Measurements from ENCODE around the gene MUSTN1. TPM values are rescaled to one million over a fixed set of nuclear protein-coding genes. Genes with fewer than 3 reads are reported as not detected.

The MUSTN1 gene
- polyA plus RNA-seq, 1 experiment, result not detected

- DNase-seq (ENCODE audit: low read depth), result no peak
Measured at GRCh38 chr3:52836986-52837385, 2.2 kb upstream of the MUSTN1 start.

GRCh38 chr3:52836471-52836845 is 1.6 kb upstream of the MUSTN1 start:
- Histone ChIP-seq H3K4me3 (ENCODE audit: low read depth, low read length) (no peak overlapping the region), H3K36me3 (ENCODE audit: control insufficient read depth, insufficient read depth, low read length) (peaks cover 7% of the 10 kb centered on the region), H3K27me3 (ENCODE audit: control insufficient read depth, insufficient read depth, low read length) (no peaks in the 10 kb centered on the region)
- no peak for DNase-seq (ENCODE audit: low read depth)
- POLR2A ChIA-PET, result interaction anchor here (0.6 kb wide), 1 partner anchor 12 kb away, joined by 3 read pairs; no protein-coding TSS in a partner anchor
- TF ChIP-seq CTCF (IDR thresholded peaks at IDR 0.05; ENCODE audit: insufficient read depth, low read depth, low read length), result no peak
- CTCF ChIA-PET, result interaction anchor here (5.3 kb wide), 1 partner anchor 10 kb away, joined by 30 read pairs; no protein-coding TSS in a partner anchor

More at GRCh38 chr3:52836986-52837385, 2.2 kb upstream of the MUSTN1 start:
- ChIA-PET POLR2A (interaction anchor here (0.6 kb wide), 1 partner anchor 12 kb away, joined by 3 read pairs; no protein-coding TSS in a partner anchor), CTCF (interaction anchor here (5.3 kb wide), 1 partner anchor 10 kb away, joined by 30 read pairs; no protein-coding TSS in a partner anchor)
- no peak overlapping the region for H3K4me3 ChIP-seq (ENCODE audit: low read depth, low read length)
- peaks cover 7% of the 10 kb centered on the region for H3K36me3 ChIP-seq (ENCODE audit: control insufficient read depth, insufficient read depth, low read length)
- TF ChIP-seq CTCF (IDR thresholded peaks at IDR 0.05; ENCODE audit: insufficient read depth, low read depth, low read length), result no peak
- H3K27me3 ChIP-seq (ENCODE audit: control insufficient read depth, insufficient read depth, low read length), result no peaks in the 10 kb centered on the region

- Histone ChIP-seq H3K36me3 (ENCODE audit: control insufficient read depth, insufficient read depth, low read length) (peaks cover 5% of the 10 kb centered on the region), H3K4me3 (ENCODE audit: low read depth, low read length) (no peak overlapping the region), H3K27me3 (ENCODE audit: control insufficient read depth, insufficient read depth, low read length) (no peaks in the 10 kb centered on the region)
- ChIA-PET POLR2A (no interaction called here), CTCF (interaction anchor here (1.1 to 5.3 kb wide), 3 partner anchors 11 to 15 kb away, joined by 4 to 30 read pairs (median 10); no protein-coding TSS in a partner anchor)
- DNase-seq (ENCODE audit: low read depth), result no peak
- no peak for TF ChIP-seq CTCF (IDR thresholded peaks at IDR 0.05; ENCODE audit: insufficient read depth, low read depth, low read length)
Measured at GRCh38 chr3:52835766-52836470, 1.1 kb upstream of the MUSTN1 start.

- no peak for DNase-seq (ENCODE audit: low read depth)
- TF ChIP-seq CTCF (IDR thresholded peaks at IDR 0.05; ENCODE audit: insufficient read depth, low read depth, low read length), result no peak
- Histone ChIP-seq H3K36me3 (ENCODE audit: control insufficient read depth, insufficient read depth, low read length) (peaks cover 3% of the 10 kb centered on the region), H3K27me3 (ENCODE audit: control insufficient read depth, insufficient read depth, low read length) (no peaks in the 10 kb centered on the region), H3K4me3 (ENCODE audit: low read depth, low read length) (no peak overlapping the region)
- CTCF ChIA-PET, result interaction anchor here (1.2 to 2.5 kb wide), 2 partner anchors 12 to 14 kb away, joined by 4 to 10 read pairs; no protein-coding TSS in a partner anchor
- POLR2A ChIA-PET, result no interaction called here
Measured at GRCh38 chr3:52833202-52833601, 1.6 kb downstream of the MUSTN1 start.

GRCh38 chr3:52831500-52832301 is 3.1 kb downstream of the MUSTN1 start:
- CTCF ChIA-PET, result interaction anchor here (1.3 to 1.7 kb wide), 4 partner anchors 11 to 101 kb away, joined by 3 to 7 read pairs (median 6); no protein-coding TSS in a partner anchor
- POLR2A ChIA-PET, result no interaction called here
- H3K4me3 ChIP-seq (ENCODE audit: low read depth, low read length), result no peak overlapping the region
- peak; percentile 23 for DNase-seq (ENCODE audit: low read depth)
- TF ChIP-seq CTCF (IDR thresholded peaks at IDR 0.05; ENCODE audit: insufficient read depth, low read depth, low read length), result no peak
- peaks cover 3% of the 10 kb centered on the region for H3K36me3 ChIP-seq (ENCODE audit: control insufficient read depth, insufficient read depth, low read length)
- H3K27me3 ChIP-seq (ENCODE audit: control insufficient read depth, insufficient read depth, low read length), result no peaks in the 10 kb centered on the region
